GM23248 (cell line): ENCODE measurements around the gene FMN2.

ENCODE experiments used
- EZH2 ChIP-seq: fragments of 200-600 bp; sonication (generic); IDR thresholded peaks from 2 replicates; pipeline ENCODE4 v1.6.1; 2018; ENCODE audit warnings: antibody characterized with exemption, mild to moderate bottlenecking; ENCODE audit not compliant: insufficient read depth, poor library complexity, severe bottlenecking
- EZH2phosphoT487 ChIP-seq: fragments of 200-600 bp; sonication (generic); IDR thresholded peaks from 2 replicates; pipeline ENCODE4 v1.6.1; 2018; ENCODE audit warnings: antibody characterized with exemption, moderate library complexity, mild to moderate bottlenecking, low read depth; ENCODE audit not compliant: insufficient read depth

- TF ChIP-seq EZH2phosphoT487 (no peak), EZH2 (no peak)
Observed at GRCh38 chr1:240055936-240056335, 35.7 kb upstream of the FMN2 start.
